NCI-H446 (cell line): ENCODE measurements around the gene PPFIBP1.
"Not testable (repeated sequence)": the region's sequence is repeated elsewhere in the genome, so short reads cannot be mapped to it uniquely, and the experiment has no call there.

Experiments used
- DNase-seq, 2 experiments: peaks; one replicate each; lab custom pipeline; 2025; lab: John Stamatoyannopoulos, UW

The PPFIBP1 gene

DNA sequence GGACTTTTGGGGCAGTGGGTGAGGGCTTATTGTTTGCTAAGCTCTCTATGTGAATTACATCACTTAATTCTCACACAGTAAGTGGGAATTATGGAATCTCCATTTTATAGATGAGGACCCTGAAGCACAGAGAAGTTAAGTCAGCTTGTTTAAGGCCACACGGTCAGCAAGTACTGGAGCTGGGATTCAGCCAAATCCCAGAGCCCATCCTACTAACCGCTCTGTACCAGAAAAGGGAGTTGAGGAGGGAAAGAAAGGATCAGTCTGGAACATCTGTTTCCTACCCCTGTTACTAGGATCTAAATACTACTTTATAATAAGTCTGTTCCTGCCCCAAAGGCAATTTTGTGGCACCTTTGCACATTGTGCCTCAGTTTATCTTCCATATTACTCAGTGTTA is 42.6 kb downstream of the PPFIBP1 start:
- no peak for DNase-seq

DNA sequence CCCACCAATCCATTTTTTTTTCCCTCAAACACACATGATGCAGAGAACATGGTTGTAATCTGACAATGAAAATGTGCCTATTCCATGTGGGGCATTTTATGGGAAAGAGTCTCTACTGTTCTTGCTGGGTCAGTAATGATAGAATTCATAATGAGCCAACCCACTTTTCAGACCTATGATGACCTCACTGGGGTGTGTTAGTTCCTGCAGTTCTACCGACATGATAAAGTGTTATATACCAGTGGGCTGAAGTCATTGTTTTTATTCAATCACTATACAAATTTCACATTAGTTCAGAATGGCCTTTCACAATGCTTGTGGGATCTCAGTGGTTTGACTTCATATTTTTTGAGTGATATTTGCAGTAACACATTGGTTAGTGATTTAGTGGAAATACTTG is 47.5 kb downstream of the PPFIBP1 start:
- DNase-seq, result no peak

DNA sequence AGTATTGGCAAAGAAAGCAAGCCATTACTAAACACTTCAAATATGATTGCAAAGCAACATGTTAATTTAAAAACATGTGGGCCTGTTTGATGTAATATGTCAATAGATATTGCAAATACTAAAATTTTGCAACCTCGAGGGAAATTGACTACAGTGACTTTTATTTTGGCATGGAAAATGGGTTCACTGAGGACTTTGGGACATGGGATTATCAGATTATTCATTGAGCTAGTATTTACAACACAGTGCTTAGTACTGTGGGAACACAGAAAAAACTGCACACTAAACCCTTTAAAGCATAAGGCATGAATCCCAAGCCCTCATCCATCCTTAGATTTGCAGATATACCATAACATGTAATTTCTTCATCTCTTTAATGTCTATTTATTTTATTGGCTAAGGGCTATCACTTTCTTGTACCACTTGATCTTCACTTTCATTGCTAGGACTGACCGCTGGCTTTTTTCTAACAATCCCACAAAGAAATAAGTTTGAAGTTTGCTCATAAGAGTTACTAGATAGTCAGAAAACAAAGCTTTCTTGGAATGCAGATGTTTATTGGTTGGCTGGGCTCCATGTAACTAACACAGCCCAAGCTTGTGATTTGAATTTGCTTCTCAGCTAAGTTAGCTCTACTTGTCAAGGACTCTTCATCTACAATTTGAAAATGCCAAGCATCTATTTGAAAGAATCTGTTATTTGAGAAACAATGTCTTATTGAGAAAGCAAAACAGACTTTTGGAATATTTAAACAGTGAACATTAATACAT is 48.7 kb downstream of the PPFIBP1 start:
- no peak for DNase-seq

DNA sequence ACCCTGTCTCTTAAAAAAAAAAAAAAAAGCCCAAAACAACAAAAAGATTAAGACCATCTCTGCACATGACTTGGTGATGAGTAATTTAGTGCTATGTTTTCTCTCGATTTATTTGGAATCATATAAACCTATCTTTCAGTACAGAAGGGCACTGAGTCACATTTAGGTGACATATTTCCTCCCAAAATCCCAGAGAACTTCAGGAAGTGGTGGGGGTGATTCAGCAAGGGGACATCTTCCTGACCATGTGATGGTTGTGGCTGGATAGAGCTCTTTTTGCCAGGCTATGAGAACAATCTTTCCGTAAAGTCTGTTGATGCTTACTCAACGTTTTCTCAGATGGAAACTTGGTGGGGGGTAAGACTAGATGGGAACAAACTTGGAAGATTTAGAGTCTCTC is 50.0 kb downstream of the PPFIBP1 start:
- DNase-seq, result no peak

DNA sequence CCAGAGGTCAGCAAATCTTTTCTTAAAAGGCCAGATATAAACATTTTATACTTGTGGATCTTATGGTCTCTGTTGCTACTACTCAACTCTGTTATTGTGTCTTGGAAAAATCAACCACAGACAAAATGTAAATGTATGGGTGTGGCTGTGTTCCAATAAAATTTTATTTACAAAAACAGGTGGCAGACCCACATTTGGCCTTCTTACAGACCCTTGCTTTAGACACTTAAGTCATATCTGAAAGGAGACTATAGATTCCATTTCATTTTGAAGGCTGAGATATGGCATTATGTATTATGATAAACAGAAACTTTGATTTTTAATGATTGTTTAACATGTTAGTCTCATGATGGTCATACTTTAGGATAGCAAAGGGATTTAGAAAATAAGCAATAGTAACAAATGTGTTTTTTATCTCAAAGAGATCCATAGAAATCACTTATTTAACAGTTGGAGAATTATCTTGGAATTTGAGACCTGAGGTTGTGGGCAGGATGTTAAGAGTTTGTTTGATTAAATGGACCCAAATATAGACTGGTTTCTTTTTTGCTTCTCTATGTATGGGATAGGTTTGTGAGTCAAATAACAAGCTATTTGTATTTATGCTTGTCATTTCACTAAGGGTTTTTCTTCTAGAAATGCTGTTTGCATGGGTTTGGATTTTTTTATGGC is 51.2 kb downstream of the PPFIBP1 start:
- no peak for DNase-seq

DNA sequence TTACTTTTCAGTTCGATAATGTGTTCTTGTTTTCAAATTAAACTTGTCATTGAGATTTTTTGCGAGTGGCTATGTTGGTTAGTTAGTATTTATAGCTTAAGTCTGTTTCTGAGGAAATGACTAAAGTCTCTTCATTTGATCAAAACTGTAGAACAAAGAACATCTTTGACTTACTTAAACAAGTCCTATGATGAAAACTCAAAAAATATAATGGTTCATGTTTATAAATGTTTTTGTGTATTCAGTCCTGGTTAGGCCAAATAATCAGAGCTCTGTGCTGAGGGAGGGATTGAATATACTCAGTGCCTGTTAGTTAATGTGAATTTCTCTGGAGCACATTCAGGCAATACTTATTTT is 51.7 kb downstream of the PPFIBP1 start:
- no peak for DNase-seq

DNA sequence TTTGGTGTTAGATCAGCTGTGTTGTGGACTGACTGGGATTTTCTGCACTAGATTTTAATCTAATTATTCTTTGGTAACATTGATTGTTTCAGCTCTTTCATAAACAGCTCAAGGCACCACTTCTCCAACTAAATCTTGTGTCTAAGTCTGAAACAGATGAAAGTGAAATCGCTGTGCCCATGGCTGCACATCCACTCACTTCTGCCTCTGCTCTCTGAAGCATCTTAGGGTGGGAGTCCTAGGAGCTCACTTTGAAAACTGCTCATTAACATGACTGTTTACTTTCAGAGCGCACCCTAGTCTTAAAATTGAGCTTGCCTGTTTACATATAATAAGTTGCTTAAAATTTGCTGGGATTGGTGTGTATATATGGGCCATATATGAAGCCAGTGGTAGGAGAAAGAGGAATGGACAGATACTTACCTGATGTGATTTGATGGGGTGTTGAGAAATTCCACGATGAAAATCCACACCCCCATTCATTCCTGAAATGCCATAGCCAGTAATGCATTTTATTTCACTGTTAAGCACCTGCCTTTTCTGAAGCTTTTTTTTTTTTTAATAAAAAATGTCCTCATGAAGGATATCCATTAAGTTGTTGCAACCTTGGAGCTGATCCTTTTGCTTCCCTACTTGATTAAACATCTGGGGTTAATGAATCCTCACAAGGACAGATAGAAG is 52.8 kb downstream of the PPFIBP1 start:
- no peak for DNase-seq

DNA sequence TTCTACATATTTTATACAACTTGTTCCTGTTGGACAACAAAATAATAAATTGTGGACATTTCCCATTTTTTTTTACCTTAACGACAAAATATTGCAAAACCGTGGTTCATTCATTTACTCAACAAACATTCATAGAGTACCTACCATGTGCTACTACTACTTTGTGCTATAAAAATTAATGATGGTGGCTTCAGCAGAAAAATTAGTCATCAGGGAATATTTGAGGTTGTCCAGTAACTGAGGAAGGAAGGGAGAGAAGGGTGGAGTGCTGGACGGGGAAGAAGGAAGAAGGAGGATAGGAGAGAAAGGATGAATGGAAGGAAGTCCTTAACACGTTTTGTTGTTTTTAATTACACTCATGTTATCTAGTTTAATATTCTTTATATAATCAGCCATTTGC is 53.7 kb downstream of the PPFIBP1 start:
- no peak for DNase-seq

DNA sequence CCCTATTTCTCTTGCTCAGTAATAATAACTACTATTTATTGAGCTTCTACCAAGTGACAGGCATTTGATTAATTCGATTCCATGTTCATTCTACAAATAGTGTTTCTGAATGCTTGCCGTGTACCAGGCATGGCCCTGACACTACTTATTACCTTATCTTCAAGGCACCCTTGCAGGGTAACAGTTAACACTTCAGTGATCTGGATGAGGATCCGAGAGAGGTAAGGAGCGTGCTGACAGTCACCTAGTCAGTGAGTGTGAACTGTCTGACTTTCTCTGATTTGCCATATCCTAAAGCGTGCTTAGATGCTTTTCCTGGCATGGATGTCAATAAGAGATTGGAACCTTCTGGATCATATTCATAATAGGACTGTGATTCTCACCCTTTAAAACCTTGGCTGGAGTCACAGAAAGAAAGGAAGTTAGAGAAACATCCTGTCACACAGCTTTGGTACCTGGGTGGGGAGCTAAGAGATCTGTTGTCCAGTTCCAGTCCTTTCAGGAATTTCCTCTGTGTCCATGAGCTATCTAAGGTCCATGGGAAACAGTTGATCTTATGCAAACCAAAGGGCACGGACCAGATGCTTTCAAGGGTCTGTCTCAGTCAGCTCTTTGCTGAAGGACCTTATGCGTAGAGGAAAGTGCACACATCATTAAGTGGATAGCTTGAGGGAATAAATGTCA is 54.8 kb downstream of the PPFIBP1 start:
- no peak for DNase-seq

DNA sequence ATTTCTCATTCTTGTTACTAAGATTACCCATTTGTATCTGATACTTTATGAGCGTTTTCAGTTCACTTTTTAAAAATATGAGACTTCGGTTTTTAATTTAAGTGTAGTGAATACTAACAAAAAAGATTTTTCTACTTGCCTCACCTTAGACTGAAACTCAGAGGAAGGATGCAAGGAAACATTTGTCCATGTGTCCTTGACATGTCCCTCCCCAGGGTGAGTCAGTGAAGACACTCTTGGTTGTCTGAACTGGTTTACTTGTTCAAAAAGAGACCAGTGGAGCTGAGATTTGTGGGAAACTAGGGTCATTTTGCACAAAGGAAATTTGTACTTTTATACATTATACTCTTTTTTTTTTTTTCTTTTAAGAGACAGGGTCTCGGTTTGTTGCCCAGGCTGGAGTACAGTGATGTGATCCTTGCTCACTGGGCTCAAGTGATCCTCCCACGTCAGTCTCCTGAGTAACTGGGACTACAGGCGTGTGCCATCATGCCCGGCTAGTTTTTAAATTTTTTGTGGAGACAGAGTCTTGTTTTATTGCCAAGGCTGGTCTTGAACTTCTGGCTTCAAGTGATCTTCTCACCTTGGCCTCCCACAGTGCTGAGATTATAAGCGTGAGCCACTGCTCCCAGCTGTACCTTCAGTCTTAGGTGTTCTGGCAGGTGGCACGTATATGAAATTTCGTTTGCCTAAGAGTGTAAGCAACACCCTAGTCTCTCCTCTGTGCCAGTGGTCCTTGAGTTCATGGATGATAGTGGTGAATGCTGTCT is 56.7 kb downstream of the PPFIBP1 start:
- no peak for DNase-seq

DNA sequence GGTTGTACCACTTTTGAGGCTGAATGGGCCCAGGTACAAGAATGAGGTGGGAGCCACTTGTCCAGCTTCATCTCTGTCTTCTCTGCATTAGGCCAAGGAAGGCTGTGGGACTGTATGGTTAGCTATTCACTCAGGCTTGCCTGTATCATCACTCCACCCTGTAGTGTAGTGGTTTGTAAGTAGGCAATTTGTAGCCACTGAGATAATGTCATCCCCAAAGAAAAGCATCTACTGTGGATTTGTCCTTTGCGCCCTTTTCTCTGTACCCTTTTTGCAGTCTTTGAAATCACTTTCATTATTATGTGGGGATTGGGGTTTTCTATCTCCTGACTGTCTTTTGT is 57.3 kb downstream of the PPFIBP1 start:
- DNase-seq, result not testable (repeated sequence)

DNA sequence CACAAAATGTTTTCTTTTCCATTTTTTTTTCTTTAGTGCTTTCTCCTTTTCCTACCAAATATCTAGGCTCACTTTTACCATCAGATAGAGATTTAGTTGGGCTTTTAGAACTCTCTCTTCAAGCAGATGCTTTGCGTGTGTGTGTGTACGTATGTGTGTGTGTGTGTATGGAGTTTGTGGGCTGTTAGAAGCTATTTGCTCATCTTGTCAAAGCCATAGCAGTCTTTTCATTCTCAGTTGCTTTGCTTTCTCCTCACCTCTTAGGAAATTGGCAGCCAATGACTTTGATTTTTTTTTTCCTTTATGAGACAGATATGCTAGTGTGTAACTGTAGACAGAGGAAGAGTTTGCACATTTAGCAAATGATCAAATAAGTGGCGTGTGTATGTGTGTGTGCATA is 57.8 kb downstream of the PPFIBP1 start:
- peak in 1 of 2 experiments; percentile 9 for DNase-seq

DNA sequence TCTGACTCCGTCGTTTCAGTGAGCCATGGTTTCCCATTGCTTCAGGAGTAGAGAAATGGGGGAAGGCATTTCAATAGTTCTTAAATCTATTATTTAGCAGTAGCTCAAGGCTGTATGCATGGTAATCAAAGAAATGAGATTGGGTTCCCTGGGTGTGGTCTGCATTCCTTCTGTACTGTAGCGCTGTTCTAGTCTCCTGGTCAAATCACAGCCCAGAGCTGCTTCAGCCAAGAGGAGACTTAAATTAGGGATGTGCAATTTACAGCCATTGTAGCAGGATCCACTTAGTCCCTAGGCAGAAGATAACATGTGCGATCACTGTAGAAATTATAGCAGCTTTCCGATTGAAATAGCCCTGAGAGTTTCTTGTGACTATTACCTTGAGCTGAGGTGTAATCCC is 58.4 kb downstream of the PPFIBP1 start:
- DNase-seq, result not testable (repeated sequence)

DNA sequence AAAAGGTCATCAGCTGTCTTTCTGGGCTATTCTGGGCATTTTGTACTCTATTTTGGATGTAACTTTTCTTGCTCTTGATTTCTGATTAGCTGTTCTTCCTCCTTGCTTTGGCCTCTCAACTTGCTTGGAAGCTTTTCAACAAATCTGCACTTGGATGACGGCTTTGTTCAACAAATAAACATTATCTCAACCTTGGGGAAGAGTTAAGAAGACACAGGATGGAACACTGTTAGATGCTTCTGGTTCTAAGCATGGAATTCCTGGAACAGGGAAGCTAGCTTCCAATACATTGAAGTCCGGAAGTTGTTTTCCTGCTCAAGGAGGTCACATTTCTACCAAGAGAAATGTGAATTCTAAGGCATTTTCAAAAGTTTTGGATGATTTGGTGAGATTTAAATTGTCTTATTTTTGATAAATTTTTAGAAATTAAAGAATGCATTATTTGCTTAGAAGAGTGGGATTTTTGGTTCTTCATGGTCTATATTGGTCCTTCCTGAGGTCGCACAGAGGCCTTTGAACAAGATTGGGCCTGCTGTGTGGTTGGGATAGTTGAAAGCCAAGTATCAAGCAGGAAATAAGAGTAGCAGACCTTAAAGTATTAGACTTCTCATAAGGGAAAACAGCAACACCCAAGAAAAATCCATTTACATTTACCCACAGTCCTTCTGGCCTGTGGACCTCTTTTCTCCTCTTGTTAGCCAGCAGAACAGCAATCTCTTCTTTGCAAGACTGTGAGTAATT is 59.2 kb downstream of the PPFIBP1 start:
- DNase-seq, result no peak

DNA sequence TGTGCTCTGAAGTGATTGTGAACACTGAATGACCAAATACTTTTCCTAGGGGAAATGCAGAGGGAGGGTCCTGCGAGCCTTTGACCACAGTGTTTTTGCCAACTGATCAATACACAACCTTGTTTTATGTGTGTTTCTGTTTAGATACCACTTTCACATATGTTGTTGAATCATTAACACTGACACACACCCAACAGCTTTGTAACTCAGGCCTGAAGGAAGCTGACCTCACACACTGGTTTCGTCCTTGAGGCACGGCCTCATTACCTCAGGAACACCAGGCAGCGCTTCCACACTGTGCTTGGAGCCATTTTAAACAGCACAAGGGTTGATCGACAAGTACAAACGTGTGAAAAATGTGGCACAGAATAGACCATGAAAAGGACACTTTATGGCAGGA is 60.0 kb downstream of the PPFIBP1 start:
- no peak for DNase-seq

DNA sequence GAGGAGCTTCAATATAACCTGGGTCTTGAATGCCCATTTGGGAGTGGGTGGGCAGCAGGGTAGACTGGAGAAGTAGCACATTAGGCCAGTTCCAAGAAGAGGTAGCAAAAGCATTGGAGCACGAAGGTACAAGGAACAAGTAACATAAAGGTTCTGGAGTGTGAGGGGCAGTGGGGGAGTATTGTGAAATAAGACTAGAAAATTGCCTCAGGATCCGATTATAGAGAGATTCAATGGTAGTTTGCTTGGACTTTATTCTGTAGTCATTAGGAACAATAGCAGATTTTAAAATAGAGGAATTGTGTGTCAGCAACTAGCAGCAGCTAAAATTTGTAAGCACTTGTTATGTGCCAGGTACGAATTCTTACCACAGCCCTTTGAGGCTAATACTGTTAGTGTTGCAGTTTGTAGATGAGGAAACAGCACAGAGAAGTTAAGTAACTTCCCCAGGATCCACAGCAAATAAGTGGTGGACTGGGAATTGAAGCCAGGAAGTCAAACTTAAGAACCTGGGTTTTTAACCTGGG is 61.8 kb downstream of the PPFIBP1 start:
- no peak for DNase-seq

DNA sequence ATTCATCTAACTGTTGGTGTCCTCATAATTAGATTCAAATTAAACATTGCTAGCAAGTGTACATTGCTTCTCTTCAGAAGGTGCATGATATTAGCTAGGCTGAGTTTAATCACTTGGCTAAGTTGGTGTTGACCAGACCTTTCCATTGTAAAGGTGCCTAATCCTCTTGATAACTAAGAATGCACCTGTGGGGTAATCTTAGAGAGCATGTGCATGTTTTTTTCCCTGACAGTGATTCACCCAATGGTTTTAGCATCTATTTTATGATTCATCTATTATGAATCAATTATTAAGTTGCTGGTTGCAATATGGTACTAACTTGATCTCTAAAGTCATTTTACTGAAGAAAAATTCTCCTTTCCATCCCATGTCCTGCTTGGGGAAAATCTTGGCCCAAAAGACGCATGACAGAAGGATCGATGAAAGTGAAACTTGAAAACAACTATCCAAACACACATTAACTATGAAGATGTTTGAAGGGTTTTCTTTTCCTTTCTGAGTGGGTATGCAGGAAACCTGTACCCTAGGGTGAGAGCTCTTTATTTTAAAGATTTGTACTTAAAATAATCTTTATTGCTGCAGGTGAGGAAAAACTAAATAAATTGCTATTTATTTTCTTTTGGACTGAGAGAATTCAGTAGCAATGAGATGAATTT is 64.2 kb downstream of the PPFIBP1 start:
- not testable (repeated sequence) for DNase-seq

DNA sequence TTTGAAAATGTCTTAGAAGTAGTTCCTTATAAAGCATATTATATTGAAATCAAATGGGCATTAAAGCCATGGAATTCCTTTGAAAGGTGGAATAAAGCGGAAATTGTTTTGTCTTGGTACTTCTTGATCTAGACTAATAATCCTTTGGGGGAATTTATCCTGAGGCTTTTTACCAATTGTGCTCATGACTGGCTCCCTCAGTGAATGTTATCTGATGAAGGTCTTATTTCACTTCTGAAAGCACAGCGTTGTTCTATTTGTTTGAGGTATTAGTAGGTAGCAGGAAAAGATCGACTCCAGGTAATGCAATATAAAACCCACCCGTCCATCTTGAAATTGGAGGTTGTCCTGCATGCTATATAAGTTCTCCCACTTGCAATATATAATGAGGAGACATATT is 64.8 kb downstream of the PPFIBP1 start:
- DNase-seq, result no peak

DNA sequence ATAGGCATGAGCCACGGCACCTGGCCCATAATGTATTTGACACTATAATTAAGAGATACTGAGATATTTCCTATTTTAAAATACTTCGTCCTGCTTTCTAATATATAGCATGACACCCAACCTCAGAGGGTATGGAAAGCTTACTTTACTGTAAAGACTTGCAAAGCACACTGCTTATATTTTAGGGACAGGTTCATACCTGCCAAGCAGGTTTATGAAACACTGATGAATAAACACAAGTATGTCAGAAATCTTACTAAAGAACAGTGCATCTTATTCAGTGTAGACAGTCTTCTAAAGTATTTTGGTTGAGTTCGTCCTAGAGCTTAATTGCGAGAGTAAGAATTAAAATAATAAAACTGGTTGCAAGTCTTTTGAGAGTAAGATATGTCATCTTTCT is 65.4 kb downstream of the PPFIBP1 start:
- DNase-seq, result no peak

DNA sequence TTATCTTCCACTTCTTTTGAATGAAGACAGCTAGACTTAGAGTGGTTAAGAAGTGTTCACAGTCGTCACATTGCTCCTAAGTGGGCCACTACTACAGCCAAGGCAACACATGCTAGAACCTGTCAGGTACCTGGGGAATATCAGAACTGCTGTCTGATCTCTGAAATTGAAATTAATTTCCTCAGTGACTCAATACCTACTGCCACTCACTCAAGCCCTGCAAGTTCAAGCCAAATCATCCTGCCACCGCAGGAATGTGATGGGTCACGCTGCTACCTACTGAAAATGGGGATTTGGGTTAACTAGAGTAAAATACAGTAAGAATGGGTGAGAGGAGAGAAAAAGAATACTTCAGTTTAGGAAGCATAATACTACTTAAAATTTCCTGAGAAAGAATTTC is 67.7 kb downstream of the PPFIBP1 start:
- not testable (repeated sequence) for DNase-seq

DNA sequence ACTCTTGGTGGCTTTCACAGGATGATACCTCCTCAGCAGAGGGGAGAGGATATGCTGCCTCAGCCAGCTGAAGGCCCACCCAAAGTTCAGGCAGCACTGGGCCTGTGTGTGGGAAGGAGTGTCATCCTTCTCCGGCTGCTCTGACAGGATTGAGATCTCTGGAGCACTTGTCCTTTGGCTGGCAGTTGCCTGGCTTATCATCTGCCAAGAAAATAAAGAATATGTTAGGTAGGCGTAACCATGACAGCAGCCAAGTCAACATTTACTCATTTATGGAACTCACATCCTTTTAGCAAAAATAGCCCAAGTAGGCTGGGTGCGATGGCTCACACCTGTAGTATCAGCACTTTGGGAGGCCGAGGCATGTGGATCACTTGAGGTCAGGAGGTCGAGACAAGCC is 68.5 kb downstream of the PPFIBP1 start:
- DNase-seq, result peak; percentile 37 to 57
